Epithelial cell of esophagus (primary cell): ENCODE measurements around the gene ZNF236.

ENCODE experiments used
- DNase-seq: peaks from one replicate; pipeline ENCODE4 v3.0.0; 2010; ENCODE audit warnings: low read depth
- H3K4me3 ChIP-seq: 2 replicates; pipeline ENCODE4 v1.5.1; 2011; ENCODE audit warnings: mild to moderate bottlenecking, low read length, control low read depth
- CTCF ChIP-seq: IDR thresholded peaks from 2 replicates; pipeline ENCODE4 v1.5.1; 2011; ENCODE audit warnings: low read depth, mild to moderate bottlenecking, low read length, control low read depth, inconsistent platforms; ENCODE audit not compliant: insufficient read depth; ENCODE audit errors: missing control alignments

The ZNF236 gene

GRCh38 chr18:76991021-76991688 is 168.8 kb downstream of the ZNF236 start:
- TF ChIP-seq CTCF, result no peak
- no peak overlapping the region for H3K4me3 ChIP-seq
- DNase-seq, result no peak

- no peak for TF ChIP-seq CTCF
- no peak for DNase-seq
- no peak overlapping the region for H3K4me3 ChIP-seq
Measured at GRCh38 chr18:76992226-76993084, 170.1 kb downstream of the ZNF236 start.

GRCh38 chr18:76993085-76993382 is 170.7 kb downstream of the ZNF236 start:
- DNase-seq, result no peak
- H3K4me3 ChIP-seq, result no peak overlapping the region

GRCh38 chr18:76993573-76993972 is 171.2 kb downstream of the ZNF236 start:
- DNase-seq, result no peak
- H3K4me3 ChIP-seq, result no peak overlapping the region
- no peak for TF ChIP-seq CTCF

More at GRCh38 chr18:76993085-76993382, 170.7 kb downstream of the ZNF236 start:
- no peak for TF ChIP-seq CTCF

- TF ChIP-seq CTCF, result no peak
- H3K4me3 ChIP-seq, result no peak overlapping the region
- no peak for DNase-seq
Measured at GRCh38 chr18:76994086-76994654, 171.8 kb downstream of the ZNF236 start.

- no peak overlapping the region for H3K4me3 ChIP-seq
- DNase-seq, result no peak
- TF ChIP-seq CTCF, result no peak
Measured at GRCh38 chr18:76995896-76996295, 173.5 kb downstream of the ZNF236 start.

GRCh38 chr18:76996429-76996828 is 174.1 kb downstream of the ZNF236 start:
- H3K4me3 ChIP-seq, result no peak overlapping the region
- no peak for DNase-seq
- no peak for TF ChIP-seq CTCF
